IMR-90 (cell line): ENCODE results near the gene TECPR2.

Experiments used
- BHLHE40 ChIP-seq: fragments of 150-350 bp; IDR thresholded peaks from 2 replicates; pipeline ENCODE4 v1.6.1; 2016; ENCODE audit warnings: mild to moderate bottlenecking, low read depth, low read length
- POLR2A ChIP-seq: IDR thresholded peaks from 2 replicates; pipeline ENCODE4 v1.6.1; 2012; ENCODE audit warnings: mild to moderate bottlenecking, low read depth, low read length
- TF ChIP-seq, protein P1 (sequence below): conservative IDR thresholded peaks from 2 replicates; pipeline ENCODE4 v1.5.1; 2012; ENCODE audit warnings: mild to moderate bottlenecking, low read depth, low read length, improper control_type of control experiment
- TF ChIP-seq, protein P2 (sequence below): fragments of 150-350 bp; IDR thresholded peaks from 2 replicates; pipeline ENCODE4 v1.6.1; 2017; ENCODE audit warnings: mild to moderate bottlenecking, antibody characterized with exemption, low read length, low read depth

DNA sequence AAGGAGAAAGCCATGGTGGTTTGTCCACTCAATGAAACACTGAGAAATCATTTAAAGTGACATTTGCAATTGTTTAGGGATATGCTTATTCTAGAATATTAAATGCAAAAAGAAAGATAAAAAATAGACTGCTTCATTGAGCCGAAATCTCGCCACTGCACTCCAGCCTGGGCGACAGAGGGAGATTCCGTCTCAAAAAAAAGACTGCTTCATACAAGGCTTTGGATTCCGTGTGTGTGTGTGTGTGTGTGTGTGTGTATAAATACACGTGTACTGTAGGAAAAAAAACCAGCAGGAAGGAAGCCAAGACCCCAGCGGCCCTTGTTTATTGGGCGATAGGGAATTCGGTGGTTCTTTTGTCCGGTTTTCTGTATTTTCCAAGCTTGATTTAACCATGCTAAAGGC, 46.4 kb upstream of the TECPR2 start:
- TF ChIP-seq, protein P1, sequence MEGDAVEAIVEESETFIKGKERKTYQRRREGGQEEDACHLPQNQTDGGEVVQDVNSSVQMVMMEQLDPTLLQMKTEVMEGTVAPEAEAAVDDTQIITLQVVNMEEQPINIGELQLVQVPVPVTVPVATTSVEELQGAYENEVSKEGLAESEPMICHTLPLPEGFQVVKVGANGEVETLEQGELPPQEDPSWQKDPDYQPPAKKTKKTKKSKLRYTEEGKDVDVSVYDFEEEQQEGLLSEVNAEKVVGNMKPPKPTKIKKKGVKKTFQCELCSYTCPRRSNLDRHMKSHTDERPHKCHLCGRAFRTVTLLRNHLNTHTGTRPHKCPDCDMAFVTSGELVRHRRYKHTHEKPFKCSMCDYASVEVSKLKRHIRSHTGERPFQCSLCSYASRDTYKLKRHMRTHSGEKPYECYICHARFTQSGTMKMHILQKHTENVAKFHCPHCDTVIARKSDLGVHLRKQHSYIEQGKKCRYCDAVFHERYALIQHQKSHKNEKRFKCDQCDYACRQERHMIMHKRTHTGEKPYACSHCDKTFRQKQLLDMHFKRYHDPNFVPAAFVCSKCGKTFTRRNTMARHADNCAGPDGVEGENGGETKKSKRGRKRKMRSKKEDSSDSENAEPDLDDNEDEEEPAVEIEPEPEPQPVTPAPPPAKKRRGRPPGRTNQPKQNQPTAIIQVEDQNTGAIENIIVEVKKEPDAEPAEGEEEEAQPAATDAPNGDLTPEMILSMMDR, result no peak
- no peak for TF ChIP-seq BHLHE40
- TF ChIP-seq, protein P2, sequence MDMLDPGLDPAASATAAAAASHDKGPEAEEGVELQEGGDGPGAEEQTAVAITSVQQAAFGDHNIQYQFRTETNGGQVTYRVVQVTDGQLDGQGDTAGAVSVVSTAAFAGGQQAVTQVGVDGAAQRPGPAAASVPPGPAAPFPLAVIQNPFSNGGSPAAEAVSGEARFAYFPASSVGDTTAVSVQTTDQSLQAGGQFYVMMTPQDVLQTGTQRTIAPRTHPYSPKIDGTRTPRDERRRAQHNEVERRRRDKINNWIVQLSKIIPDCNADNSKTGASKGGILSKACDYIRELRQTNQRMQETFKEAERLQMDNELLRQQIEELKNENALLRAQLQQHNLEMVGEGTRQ, result no peak
- TF ChIP-seq POLR2A, result no peak
